ENCODE results near the gene MDH2.
"Not testable (repeated sequence)": the region's sequence is repeated elsewhere in the genome, so short reads cannot be mapped to it uniquely, and the experiment has no call there.

Gene MDH2

DNA sequence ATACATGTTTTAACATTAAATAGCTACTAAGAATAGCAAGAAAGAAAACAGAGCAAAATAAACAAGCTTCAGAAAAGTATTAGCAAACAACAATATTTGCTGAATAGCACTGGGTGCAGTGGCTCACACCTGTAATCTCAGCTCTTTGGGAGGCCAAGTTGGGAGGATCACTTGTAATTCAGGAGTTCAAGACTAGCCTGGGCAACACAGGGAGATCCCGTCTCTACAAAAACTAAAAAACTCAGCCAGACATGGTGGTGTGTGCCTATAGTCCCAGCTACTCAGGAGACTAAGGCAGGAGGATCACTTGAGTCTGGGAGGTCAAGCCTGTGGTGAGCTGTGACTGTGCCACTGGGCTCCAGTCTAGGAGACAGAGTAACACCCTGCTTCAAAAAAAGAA lies 66.8 kb downstream of the MDH2 start:
- not testable (repeated sequence) for DNase-seq

All from stimulated activated CD4-positive, alpha-beta T cell treated with anti-CD3 and anti-CD28 coated beads, Interleukin-1b, Interleukin-23, amount 100 ng/mL, for 48 hours (primary cell).